GM21737 (cell line): ENCODE data around the gene DOCK6.

Experiments used
- ATAC-seq: cut with Tn5 transposase; IDR thresholded peaks from one replicate; pipeline ENCODE4 v1.9.1; 2021; ENCODE audit warnings: mild to moderate bottlenecking, moderate library complexity; ENCODE audit not compliant: unreplicated experiment

Gene DOCK6

DNA sequence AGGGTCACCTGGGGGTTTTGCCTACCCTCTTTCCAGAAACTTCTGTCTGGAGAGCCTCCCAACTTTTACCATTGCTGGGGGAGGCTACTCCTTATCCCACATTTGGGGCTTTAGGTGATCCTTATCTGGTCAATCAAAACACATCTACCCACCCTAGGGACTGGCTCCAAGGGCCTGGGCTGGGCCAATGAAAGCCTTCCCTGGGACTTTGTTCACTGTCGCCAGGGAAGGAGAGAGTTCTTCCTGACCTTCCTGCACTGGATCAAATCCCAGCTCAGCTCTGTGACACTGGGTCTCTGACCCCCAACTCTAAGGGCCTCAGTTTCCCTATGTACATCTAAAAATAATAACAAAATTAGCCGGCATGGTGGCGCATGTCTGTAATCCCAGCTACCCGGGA is 11.1 kb downstream of the DOCK6 start:
- no peak for ATAC-seq

GRCh38 chr19:11248852-11249251 is 13.5 kb downstream of the DOCK6 start:
- ATAC-seq, result no peak

- no peak for ATAC-seq
Observed at GRCh38 chr19:11247934-11248333, 14.4 kb downstream of the DOCK6 start.

DNA sequence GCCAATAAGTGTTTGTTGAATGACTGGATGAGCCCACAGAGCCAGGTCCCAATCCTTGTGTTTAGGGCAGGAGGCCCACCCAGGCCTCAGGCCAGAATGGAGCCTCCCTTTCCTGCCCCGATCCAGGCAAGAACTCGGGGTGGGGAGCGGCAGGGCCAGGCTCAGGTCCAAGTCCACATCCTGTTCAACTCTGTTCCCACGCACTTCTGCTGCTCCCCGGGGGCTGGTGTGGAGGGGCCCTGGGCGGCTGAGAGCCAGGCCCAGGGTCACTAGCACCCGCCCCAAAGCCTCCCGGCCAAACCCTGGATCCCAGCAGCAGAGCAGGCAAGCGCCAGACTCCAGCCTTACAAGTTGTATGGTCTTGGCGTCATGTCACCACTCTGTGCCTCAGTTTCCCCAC is 14.9 kb downstream of the DOCK6 start:
- no peak for ATAC-seq

- no peak for ATAC-seq
Observed at GRCh38 chr19:11246941-11247340, 15.4 kb downstream of the DOCK6 start.

GRCh38 chr19:11244846-11245589 is 17.3 kb downstream of the DOCK6 start:
- no peak for ATAC-seq

DNA sequence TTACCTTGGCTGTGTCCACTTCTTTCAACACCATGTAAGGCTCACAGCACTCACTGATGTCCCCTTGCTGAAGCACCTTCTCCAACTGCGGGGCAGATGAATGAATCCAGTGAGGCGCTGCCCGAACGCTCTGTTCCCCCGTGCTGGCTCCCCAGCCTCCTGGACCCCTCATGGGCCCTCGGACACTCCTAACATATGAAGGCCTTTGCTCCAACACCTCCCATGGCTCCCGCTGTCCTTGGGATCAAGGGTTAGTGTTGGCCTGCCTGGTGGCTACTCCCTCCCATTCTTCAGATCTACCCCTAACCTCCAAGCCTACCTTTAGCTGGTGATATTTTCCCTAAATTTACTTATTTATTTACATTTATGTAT is 18.5 kb downstream of the DOCK6 start:
- ATAC-seq, result no peak

GRCh38 chr19:11242864-11243797 is 19.2 kb downstream of the DOCK6 start:
- ATAC-seq, result no peak

GRCh38 chr19:11242025-11242424 is 20.3 kb downstream of the DOCK6 start:
- ATAC-seq, result no peak

- ATAC-seq, result no peak
Observed at GRCh38 chr19:11240008-11240444, 22.3 kb downstream of the DOCK6 start.

DNA sequence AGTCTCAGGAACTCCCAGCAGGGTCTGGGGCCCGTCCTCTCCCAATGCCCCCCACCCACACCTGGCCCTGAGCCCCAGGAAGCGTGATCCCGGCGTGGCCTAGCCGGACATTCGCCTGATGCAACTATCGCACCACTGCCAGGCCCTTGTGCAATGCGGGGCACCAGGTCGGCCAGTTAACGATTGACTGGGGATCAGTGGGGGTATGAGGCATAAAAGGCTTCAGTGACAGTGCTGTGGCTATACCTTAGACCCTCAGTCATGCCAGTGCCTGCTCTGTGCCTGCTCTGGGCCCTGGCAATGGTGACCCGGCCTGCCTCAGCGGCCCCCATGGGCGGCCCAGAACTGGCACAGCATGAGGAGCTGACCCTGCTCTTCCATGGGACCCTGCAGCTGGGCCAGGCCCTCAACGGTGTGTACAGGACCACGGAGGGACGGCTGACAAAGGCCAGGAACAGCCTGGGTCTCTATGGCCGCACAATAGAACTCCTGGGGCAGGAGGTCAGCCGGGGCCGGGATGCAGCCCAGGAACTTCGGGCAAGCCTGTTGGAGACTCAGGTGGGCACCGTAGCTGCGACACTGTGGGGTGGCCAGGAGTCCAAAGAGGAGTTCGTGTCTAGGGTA is 22.8 kb downstream of the DOCK6 start, which contains the start of gene ANGPTL8:
Gene ANGPTL8 (plus strand): TSS at position 243 of the 624 bp plus-strand sequence. CDS start 19 bp downstream, at position 262.
- ATAC-seq, result no peak

GRCh38 chr19:11238781-11239376 is 23.4 kb downstream of the DOCK6 start:
- ATAC-seq, result no peak

GRCh38 chr19:11238041-11238440 is 24.3 kb downstream of the DOCK6 start:
- ATAC-seq, result no peak

DNA sequence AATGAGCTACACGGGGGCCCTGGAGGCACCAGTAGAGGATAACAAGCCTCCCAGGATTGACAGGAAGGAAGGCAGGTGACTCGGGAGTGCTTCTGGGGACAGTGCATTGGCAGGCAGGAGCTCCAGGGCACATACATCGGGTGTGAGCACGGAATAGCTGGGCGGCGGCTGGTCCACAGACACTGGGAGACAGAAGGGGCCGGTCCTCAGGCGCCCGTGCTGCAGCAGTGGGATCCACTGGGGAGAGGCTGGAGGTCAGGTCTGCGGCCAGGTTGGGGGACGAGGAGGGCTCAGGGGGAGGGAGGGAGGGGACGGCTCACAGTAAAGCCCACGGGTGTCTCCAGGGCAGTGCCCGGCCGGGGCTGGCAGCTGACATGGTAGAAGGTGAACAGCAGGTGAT is 25.0 kb downstream of the DOCK6 start:
- ATAC-seq, result no peak

- ATAC-seq, result no peak
Observed at GRCh38 chr19:11236324-11237301, 25.7 kb downstream of the DOCK6 start.

DNA sequence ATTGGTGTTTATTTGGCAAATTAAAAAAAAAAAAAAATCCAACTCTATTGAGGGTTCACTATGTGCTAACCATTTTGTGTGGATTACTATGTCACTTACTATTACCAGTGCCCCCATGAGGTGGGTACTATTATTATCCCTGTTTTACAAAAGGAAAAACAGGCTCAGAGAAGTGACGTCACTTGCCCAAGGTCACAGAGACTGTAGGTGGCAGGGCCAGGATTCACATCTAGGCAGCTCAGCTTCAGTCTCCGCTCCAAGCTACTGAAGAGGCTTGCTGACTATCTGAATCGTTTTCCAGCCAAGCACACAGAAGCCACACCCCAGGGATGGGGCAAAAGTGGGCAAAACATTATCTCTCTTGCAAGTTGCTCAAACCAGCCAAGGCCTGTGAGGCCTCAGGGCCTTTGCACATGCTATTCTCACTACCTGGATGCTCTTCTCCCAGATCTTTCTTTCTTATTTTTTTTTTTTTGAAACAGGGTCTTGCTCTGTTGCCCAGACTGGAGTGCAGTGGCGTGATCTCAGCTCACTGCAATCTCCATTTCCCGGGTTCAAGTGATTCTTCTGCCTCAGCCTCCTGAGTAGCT is 27.7 kb downstream of the DOCK6 start:
- no peak for ATAC-seq

GRCh38 chr19:11233073-11233472 is 29.3 kb downstream of the DOCK6 start:
- no peak for ATAC-seq

DNA sequence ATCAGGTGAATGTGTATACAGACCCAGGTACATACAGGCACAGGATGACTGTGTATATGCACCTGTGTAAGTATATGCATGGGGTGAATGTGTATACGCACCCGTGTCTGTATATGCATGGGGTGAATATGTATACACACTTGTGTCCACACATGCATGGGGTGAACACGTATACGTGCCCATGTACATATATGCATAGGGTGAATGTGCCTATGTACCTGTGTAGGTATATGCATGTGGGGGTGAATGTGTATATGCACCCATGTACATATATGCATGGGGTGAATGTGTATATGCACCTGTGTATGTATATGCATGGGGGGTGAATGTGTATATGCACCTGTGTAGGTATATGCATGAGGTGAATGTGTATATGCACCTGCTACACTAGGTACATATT is 29.8 kb downstream of the DOCK6 start:
- ATAC-seq, result no peak

GRCh38 chr19:11230621-11231386 is 31.5 kb downstream of the DOCK6 start:
- ATAC-seq, result no peak
